Thyroid gland (tissue), 4 donors: Measurements from ENCODE around the gene TSPAN9.

Experiments used
- POLR2A ChIP-seq, 2 donors: fragments of 450-650 bp; IDR thresholded peaks; one replicate each; pipeline ENCODE4 v1.6.1; 2017; ENCODE audit warnings: antibody characterized with exemption in 2 of 2, mild to moderate bottlenecking in 2 of 2, moderate library complexity in 1 of 2
- TF ChIP-seq, protein P1 (sequence below), 6 experiments: fragments of 200-600 bp in 3 of 6; fragments of 450-650 bp in 3 of 6; sonication (generic) in 3 of 6; IDR thresholded peaks; one replicate each; pipeline ENCODE4 v1.5.1; 2016 to 2019; ENCODE audit warnings: antibody characterized with exemption in 6 of 6, mild to moderate bottlenecking in 2 of 6, inconsistent platforms in 1 of 6, moderate library complexity in 1 of 6

DNA sequence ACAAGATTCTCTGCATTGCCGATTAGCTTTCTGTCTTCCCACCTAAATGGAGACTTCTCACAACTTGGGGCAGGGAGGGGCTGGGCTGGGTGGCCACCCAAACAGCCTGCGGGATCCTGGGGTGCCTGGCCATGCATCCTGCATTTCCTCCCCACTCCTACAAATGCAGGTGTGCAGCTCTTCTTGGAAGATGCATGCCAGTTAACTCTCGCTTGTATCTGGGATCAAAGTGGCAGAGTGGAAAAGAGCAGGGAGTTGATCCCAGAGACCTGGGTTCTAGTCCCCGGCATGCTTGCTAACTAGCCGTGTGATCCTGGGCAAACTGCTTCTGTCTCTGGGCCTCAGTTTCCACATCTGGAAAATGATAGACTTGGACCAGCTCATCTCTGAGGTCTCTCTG is 136.6 kb downstream of the TSPAN9 start:
- TF ChIP-seq POLR2A (IDR thresholded peaks at IDR 0.05): no peak
- TF ChIP-seq, protein P1, sequence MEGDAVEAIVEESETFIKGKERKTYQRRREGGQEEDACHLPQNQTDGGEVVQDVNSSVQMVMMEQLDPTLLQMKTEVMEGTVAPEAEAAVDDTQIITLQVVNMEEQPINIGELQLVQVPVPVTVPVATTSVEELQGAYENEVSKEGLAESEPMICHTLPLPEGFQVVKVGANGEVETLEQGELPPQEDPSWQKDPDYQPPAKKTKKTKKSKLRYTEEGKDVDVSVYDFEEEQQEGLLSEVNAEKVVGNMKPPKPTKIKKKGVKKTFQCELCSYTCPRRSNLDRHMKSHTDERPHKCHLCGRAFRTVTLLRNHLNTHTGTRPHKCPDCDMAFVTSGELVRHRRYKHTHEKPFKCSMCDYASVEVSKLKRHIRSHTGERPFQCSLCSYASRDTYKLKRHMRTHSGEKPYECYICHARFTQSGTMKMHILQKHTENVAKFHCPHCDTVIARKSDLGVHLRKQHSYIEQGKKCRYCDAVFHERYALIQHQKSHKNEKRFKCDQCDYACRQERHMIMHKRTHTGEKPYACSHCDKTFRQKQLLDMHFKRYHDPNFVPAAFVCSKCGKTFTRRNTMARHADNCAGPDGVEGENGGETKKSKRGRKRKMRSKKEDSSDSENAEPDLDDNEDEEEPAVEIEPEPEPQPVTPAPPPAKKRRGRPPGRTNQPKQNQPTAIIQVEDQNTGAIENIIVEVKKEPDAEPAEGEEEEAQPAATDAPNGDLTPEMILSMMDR (IDR thresholded peaks at IDR 0.05): no peak
